Suprapubic skin (tissue), 3 donors: Measurements from ENCODE around the gene PCSK5.

Source experiments
- EP300 ChIP-seq: sonication (generic); formaldehyde crosslinking; IDR thresholded peaks from one replicate; pipeline ENCODE4 v1.6.1; 2017; ENCODE audit warnings: antibody characterized with exemption
- POLR2A ChIP-seq, 2 donors: fragments of 450-650 bp; IDR thresholded peaks; one replicate each; pipeline ENCODE4 v1.6.1; 2017; ENCODE audit warnings: antibody characterized with exemption in 2 of 2, mild to moderate bottlenecking in 2 of 2, moderate library complexity in 2 of 2
- TF ChIP-seq, protein P1 (sequence below), 2 donors: fragments of 200-600 bp in 1 of 2; fragments of 450-650 bp in 1 of 2; sonication (generic) in 1 of 2; IDR thresholded peaks; one replicate each; pipeline ENCODE4 v1.5.1; 2016 to 2019; ENCODE audit warnings: antibody characterized with exemption in 2 of 2, mild to moderate bottlenecking in 1 of 2, moderate library complexity in 1 of 2

DNA sequence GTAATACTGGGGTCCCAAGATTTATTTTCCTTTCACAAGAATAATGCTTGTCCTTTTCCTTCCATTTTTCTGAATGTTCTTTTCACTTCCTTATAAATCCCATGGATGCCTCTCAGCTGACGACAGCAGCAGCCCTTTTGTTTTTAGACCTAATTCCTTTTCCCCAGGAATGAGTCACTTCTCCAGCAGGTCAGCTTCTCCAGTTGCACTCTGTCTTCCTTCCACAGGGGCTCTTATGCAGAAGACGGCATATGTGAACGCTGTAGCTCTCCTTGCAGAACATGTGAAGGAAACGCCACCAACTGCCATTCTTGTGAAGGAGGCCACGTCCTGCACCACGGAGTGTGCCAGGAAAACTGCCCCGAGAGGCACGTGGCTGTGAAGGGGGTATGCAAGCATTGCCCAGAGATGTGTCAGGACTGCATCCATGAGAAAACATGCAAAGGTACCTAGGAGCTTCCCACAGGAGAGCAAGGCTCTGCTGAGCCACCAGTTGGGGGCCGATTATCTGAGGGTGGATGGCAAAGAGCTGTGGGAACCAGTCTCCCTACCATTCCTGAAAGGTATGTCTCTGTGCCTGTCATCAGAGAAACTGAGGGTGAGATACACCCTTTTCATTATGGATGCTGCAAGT lies 430.8 kb downstream of the PCSK5 start:
- TF ChIP-seq, protein P1, sequence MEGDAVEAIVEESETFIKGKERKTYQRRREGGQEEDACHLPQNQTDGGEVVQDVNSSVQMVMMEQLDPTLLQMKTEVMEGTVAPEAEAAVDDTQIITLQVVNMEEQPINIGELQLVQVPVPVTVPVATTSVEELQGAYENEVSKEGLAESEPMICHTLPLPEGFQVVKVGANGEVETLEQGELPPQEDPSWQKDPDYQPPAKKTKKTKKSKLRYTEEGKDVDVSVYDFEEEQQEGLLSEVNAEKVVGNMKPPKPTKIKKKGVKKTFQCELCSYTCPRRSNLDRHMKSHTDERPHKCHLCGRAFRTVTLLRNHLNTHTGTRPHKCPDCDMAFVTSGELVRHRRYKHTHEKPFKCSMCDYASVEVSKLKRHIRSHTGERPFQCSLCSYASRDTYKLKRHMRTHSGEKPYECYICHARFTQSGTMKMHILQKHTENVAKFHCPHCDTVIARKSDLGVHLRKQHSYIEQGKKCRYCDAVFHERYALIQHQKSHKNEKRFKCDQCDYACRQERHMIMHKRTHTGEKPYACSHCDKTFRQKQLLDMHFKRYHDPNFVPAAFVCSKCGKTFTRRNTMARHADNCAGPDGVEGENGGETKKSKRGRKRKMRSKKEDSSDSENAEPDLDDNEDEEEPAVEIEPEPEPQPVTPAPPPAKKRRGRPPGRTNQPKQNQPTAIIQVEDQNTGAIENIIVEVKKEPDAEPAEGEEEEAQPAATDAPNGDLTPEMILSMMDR (IDR thresholded peaks at IDR 0.05), result no peak
- TF ChIP-seq EP300 (no peak), POLR2A (IDR thresholded peaks at IDR 0.05) (no peak)
